Neural progenitor cell (in vitro differentiated cells): ENCODE results near the gene MADD.

Experiments used
- EZH2 ChIP-seq: fragments of 200-600 bp; sonication (generic); IDR thresholded peaks from 2 replicates; pipeline ENCODE4 v1.6.1; 2017; ENCODE audit warnings: antibody characterized with exemption, mild to moderate bottlenecking, moderate library complexity
- EZH2phosphoT487 ChIP-seq: fragments of 200-600 bp; sonication (generic); IDR thresholded peaks from 2 replicates; pipeline ENCODE4 v1.6.1; 2017; ENCODE audit warnings: antibody characterized with exemption
- TF ChIP-seq, protein P1 (sequence below): fragments of 200-600 bp; sonication (generic); IDR thresholded peaks from 2 replicates; pipeline ENCODE4 v1.5.1; 2017; ENCODE audit warnings: antibody characterized with exemption, mild to moderate bottlenecking

DNA sequence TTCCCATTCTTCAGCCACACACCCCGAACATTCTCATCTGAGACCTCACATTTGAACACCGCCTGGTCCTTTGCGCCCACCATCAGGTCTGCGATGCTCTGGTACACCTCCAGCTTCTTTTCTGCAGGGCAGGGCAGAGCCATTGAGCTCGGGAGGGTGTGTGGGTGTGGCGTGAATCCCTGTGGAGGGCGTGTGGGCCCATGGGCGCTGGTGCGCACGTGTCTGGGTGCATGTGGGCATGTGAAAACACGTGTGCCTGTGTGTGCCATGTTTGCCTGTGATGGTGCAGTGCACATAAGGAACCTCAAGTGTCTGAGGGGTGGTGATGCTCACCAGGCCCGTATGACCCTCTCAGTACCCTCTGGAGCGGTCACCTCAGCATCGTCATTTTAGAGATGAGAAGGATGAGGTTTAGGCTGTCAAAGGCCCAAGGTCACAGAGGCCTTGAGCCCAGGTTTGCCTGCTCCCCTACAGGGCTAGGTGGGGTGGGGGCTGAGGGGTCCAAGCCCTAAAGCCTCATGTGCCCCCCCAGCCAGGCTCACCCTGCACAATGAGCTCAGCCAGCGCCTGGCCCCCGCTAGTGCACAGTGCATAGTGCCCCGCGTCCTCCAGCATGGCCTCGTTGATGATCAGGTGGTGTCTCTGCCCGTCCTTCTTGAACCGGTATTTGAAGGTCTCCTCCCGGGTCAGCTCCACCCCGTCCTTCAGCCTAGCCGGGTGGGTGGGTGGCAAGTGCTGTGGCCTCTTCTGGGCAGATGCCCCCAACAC lies 72.3 kb downstream of the MADD start:
- TF ChIP-seq, protein P1, sequence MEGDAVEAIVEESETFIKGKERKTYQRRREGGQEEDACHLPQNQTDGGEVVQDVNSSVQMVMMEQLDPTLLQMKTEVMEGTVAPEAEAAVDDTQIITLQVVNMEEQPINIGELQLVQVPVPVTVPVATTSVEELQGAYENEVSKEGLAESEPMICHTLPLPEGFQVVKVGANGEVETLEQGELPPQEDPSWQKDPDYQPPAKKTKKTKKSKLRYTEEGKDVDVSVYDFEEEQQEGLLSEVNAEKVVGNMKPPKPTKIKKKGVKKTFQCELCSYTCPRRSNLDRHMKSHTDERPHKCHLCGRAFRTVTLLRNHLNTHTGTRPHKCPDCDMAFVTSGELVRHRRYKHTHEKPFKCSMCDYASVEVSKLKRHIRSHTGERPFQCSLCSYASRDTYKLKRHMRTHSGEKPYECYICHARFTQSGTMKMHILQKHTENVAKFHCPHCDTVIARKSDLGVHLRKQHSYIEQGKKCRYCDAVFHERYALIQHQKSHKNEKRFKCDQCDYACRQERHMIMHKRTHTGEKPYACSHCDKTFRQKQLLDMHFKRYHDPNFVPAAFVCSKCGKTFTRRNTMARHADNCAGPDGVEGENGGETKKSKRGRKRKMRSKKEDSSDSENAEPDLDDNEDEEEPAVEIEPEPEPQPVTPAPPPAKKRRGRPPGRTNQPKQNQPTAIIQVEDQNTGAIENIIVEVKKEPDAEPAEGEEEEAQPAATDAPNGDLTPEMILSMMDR: no peak
- TF ChIP-seq EZH2 (no peak), EZH2phosphoT487 (no peak)
